Measurements from ENCODE around the gene CXCR4. TPM values are rescaled to one million over a fixed set of nuclear protein-coding genes. Genes with fewer than 3 reads are reported as not detected.

The CXCR4 gene
- total and polyA plus RNA-seq, 2 experiments from 2014 or later = 2.1 TPM

DNA sequence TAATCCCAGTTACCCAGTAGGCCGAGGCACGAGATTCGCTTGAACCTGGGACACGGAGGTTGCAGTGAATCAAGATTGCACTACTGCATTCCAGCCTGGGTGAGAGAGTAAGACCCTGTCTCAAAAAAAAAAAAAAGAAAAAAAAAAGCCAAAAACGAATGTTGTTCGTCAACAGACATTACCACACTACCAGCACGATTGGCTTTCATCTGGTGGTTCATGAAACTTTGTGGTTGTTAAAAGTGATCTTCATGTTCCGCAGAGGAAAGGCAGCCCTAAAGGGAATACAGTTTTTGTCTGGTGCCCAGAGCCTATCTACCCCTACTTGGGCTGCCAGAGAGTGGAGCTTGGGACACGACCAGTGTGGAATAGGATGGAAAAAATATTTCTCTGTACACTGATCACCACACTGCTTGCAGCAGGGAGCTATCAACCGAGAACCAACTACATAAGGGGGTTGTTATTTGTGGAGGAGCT, 13.6 kb upstream of the CXCR4 start (continued):
- TF ChIP-seq ETS1 (IDR thresholded peaks at IDR 0.05) (no peak), NANOG (IDR thresholded peaks at IDR 0.05; ENCODE audit: borderline replicate concordance) (no peak), STAT1 (IDR thresholded peaks at IDR 0.05; ENCODE audit: unreplicated experiment) (no peak), EZH2phosphoT487 (IDR thresholded peaks at IDR 0.05; ENCODE audit: unreplicated experiment) (no peak), CREB1 (CRISPR knock-in tag; IDR thresholded peaks at IDR 0.05; ENCODE audit: low read depth) (no peak), JUNB (IDR thresholded peaks at IDR 0.05; ENCODE audit: unreplicated experiment) (no peak)
- TF ChIP-seq, protein P1, sequence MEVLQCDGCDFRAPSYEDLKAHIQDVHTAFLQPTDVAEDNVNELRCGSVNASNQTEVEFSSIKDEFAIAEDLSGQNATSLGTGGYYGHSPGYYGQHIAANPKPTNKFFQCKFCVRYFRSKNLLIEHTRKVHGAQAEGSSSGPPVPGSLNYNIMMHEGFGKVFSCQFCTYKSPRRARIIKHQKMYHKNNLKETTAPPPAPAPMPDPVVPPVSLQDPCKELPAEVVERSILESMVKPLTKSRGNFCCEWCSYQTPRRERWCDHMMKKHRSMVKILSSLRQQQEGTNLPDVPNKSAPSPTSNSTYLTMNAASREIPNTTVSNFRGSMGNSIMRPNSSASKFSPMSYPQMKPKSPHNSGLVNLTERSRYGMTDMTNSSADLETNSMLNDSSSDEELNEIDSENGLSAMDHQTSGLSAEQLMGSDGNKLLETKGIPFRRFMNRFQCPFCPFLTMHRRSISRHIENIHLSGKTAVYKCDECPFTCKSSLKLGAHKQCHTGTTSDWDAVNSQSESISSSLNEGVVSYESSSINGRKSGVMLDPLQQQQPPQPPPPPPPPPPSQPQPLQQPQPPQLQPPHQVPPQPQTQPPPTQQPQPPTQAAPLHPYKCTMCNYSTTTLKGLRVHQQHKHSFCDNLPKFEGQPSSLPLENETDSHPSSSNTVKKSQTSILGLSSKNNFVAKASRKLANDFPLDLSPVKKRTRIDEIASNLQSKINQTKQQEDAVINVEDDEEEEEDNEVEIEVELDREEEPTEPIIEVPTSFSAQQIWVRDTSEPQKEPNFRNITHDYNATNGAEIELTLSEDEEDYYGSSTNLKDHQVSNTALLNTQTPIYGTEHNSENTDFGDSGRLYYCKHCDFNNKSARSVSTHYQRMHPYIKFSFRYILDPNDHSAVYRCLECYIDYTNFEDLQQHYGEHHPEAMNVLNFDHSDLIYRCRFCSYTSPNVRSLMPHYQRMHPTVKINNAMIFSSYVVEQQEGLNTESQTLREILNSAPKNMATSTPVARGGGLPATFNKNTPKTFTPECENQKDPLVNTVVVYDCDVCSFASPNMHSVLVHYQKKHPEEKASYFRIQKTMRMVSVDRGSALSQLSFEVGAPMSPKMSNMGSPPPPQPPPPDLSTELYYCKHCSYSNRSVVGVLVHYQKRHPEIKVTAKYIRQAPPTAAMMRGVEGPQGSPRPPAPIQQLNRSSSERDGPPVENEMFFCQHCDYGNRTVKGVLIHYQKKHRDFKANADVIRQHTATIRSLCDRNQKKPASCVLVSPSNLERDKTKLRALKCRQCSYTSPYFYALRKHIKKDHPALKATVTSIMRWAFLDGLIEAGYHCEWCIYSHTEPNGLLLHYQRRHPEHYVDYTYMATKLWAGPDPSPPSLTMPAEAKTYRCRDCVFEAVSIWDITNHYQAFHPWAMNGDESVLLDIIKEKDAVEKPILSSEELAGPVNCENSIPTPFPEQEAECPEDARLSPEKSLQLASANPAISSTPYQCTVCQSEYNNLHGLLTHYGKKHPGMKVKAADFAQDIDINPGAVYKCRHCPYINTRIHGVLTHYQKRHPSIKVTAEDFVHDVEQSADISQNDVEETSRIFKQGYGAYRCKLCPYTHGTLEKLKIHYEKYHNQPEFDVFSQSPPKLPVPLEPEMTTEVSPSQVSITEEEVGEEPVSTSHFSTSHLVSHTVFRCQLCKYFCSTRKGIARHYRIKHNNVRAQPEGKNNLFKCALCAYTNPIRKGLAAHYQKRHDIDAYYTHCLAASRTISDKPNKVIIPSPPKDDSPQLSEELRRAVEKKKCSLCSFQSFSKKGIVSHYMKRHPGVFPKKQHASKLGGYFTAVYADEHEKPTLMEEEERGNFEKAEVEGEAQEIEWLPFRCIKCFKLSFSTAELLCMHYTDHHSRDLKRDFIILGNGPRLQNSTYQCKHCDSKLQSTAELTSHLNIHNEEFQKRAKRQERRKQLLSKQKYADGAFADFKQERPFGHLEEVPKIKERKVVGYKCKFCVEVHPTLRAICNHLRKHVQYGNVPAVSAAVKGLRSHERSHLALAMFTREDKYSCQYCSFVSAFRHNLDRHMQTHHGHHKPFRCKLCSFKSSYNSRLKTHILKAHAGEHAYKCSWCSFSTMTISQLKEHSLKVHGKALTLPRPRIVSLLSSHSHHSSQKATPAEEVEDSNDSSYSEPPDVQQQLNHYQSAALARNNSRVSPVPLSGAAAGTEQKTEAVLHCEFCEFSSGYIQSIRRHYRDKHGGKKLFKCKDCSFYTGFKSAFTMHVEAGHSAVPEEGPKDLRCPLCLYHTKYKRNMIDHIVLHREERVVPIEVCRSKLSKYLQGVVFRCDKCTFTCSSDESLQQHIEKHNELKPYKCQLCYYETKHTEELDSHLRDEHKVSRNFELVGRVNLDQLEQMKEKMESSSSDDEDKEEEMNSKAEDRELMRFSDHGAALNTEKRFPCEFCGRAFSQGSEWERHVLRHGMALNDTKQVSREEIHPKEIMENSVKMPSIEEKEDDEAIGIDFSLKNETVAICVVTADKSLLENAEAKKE (CRISPR knock-in tag; IDR thresholded peaks at IDR 0.05) = no peak

DNA sequence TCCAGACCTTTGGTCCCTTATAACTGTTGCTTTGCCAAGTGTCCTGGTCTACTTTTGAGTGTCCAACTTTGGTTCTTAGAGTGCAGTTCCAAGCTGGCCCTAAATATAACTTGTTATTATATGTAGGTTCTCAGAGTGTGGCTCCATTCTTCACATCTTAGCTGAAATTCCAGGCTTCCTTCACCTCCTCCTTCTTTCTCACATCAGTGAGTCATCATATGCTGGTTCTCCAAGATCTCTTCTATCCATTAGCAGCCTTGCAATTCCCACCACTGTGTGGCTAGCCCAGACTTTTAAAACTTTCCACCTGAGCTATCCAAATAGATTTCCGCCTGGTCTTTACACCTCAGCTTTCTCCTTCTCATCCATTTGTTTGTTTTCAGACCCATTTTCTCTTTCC, 12.6 kb upstream of the CXCR4 start:
- Mint-ChIP-seq H3K36me3 (ENCODE audit: low read depth) (no peaks in the 10 kb centered on the region), H3K4me1 (peaks cover 25% of the 10 kb centered on the region)
- no peaks in the 10 kb centered on the region for H3K36me3 ChIP-seq (ENCODE audit: insufficient read depth)
- no peak for TF ChIP-seq JUNB (IDR thresholded peaks at IDR 0.05; ENCODE audit: unreplicated experiment)
- TF ChIP-seq CREB1 (CRISPR knock-in tag; IDR thresholded peaks at IDR 0.05; ENCODE audit: low read depth) = no peak
- no peak for TF ChIP-seq STAT1 (IDR thresholded peaks at IDR 0.05; ENCODE audit: unreplicated experiment)
- TF ChIP-seq, protein P1 (CRISPR knock-in tag; IDR thresholded peaks at IDR 0.05) = no peak
- TF ChIP-seq EZH2 (IDR thresholded peaks at IDR 0.05; ENCODE audit: low read depth, unreplicated experiment) = no peak

More for the DNA sequence above, 12.6 kb upstream of the CXCR4 start:
- Mint-ChIP-seq H3K27ac (no peak overlapping the region), H3K9me3 (no peaks in the 10 kb centered on the region), H3K4me3 (no peak overlapping the region), H3K27me3 (ENCODE audit: insufficient read depth, low read depth, poor library complexity) (peaks cover 6% of the 10 kb centered on the region)
- H3K79me2 ChIP-seq (replicated peaks; ENCODE audit: insufficient read depth) = no peaks in the 10 kb centered on the region
- no peaks in the 10 kb centered on the region for H3F3A ChIP-seq (replicated peaks; ENCODE audit: low read depth)
- no peak overlapping the region for H3K4me3 ChIP-seq
- H4K20me1 ChIP-seq (replicated peaks; ENCODE audit: insufficient read depth) = no peaks in the 10 kb centered on the region
- no peak for ATAC-seq
- no peak for DNase-seq (ENCODE audit: low spot score)
- peaks cover 21% of the 10 kb centered on the region for H3K4me1 ChIP-seq (ENCODE audit: insufficient read depth)
- H3K4me2 ChIP-seq = no peak overlapping the region
- H3K9me2 ChIP-seq (ENCODE audit: insufficient read depth) = 0 out of 2 replicates have a peak, but pooled peaks cover 8% of the 10 kb centered on the region
- H3K27me3 ChIP-seq (ENCODE audit: insufficient read depth) = no peaks in the 10 kb centered on the region
- no peak overlapping the region for H2AFZ ChIP-seq
- H3K27ac ChIP-seq (ENCODE audit: low read depth) = no peak overlapping the region
